ENCODE data around the gene ARHGEF28. TPM values are rescaled to one million over a fixed set of nuclear protein-coding genes. Genes with fewer than 3 reads are reported as not detected.

ARHGEF28 gene
- total and polyA plus RNA-seq, 10 of the 15 experiments (the other 5 are each of a cell fraction or from before 2014, with no cell fraction given), result 0.10 to 0.72 (median 0.22) TPM; not detected in 2

- Histone ChIP-seq H3K4me3 (no peak overlapping the region), H3K9ac (ENCODE audit: control insufficient read depth, insufficient read depth, low read length) (no peak overlapping the region), H3K27me3 (replicated peaks in 1 of 2; ENCODE audit: control insufficient read depth in 2 of 2, insufficient read depth in 2 of 2, low read length in 1 of 2) (no peaks in the 10 kb centered on the region), H4K20me1 (ENCODE audit: control insufficient read depth, insufficient read depth) (no peaks in the 10 kb centered on the region), H3K4me1 (ENCODE audit: control insufficient read depth, insufficient read depth, low read length) (no peaks in the 10 kb centered on the region), H3K79me2 (ENCODE audit: control insufficient read depth, insufficient read depth, low read length) (no peaks in the 10 kb centered on the region), H2AFZ (ENCODE audit: control insufficient read depth, low read depth, low read length) (no peak overlapping the region), H3K9me3 (replicated peaks; ENCODE audit: control insufficient read depth, insufficient read depth, low read length) (no peaks in the 10 kb centered on the region), H3K36me3 (ENCODE audit: control insufficient read depth in 2 of 2, insufficient read depth in 2 of 2, low read length in 1 of 2) (no peaks in the 10 kb centered on the region), H3K4me2 (ENCODE audit: control insufficient read depth, insufficient read depth) (no peak overlapping the region), H3K27ac (ENCODE audit: control insufficient read depth, insufficient read depth) (no peak overlapping the region)
- ChIA-PET SMC1A (ENCODE audit: uncharacterized antibody, unreplicated experiment) (interaction anchor here (4.2 kb wide), 1 partner anchor 190 kb away, joined by 34 read pairs; no protein-coding TSS in a partner anchor), POLR2A (no interaction called here), CTCF (interaction anchor here (3.4 to 4.8 kb wide), 2 partner anchors 10 to 190 kb away, joined by 12 to 38 read pairs; no protein-coding TSS in a partner anchor), RAD21 (ENCODE audit: unreplicated experiment) (no interaction called here)
- 17% methylated on average over 6 of the region's 6 CpGs for WGBS (ENCODE audit: insufficient coverage, insufficient replicate concordance, low lambda C conversion rate, missing lambda C conversion rate)
- no peak for DNase-seq (ENCODE audit: low read depth, low spot score)
- in situ Hi-C loops (cut with MboI) (no loop called here), intact Hi-C loops (cut with micrococcal nuclease; ENCODE audit: unreplicated experiment) (no loop called here)
- BruUV-seq (replicated peaks), result no TSS peak
- FAIRE-seq, result no peak
- no peak for ATAC-seq
- TF ChIP-seq, protein P1, sequence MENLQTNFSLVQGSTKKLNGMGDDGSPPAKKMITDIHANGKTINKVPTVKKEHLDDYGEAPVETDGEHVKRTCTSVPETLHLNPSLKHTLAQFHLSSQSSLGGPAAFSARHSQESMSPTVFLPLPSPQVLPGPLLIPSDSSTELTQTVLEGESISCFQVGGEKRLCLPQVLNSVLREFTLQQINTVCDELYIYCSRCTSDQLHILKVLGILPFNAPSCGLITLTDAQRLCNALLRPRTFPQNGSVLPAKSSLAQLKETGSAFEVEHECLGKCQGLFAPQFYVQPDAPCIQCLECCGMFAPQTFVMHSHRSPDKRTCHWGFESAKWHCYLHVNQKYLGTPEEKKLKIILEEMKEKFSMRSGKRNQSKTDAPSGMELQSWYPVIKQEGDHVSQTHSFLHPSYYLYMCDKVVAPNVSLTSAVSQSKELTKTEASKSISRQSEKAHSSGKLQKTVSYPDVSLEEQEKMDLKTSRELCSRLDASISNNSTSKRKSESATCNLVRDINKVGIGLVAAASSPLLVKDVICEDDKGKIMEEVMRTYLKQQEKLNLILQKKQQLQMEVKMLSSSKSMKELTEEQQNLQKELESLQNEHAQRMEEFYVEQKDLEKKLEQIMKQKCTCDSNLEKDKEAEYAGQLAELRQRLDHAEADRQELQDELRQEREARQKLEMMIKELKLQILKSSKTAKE (IDR thresholded peaks at IDR 0.05; ENCODE audit: low read depth, poor library complexity, severe bottlenecking), result no peak
- TF ChIP-seq BMI1 (IDR thresholded peaks at IDR 0.05; ENCODE audit: borderline replicate concordance) (no peak), SUPT20H (IDR thresholded peaks at IDR 0.05; ENCODE audit: borderline replicate concordance, control insufficient read depth, low read depth, low read length) (no peak), RAD51 (IDR thresholded peaks at IDR 0.05) (no peak), MEF2A (IDR thresholded peaks at IDR 0.05; ENCODE audit: insufficient read depth, low read depth, low read length) (no peak), CBFB (IDR thresholded peaks at IDR 0.05; ENCODE audit: low read depth) (no peak), IKZF1 (conservative IDR thresholded peaks at IDR 0.05) (no peak), ZZZ3 (IDR thresholded peaks at IDR 0.05; ENCODE audit: control insufficient read depth, insufficient read length, low read depth) (no peak), IRF3 (IDR thresholded peaks at IDR 0.05) (no peak), YBX1 (IDR thresholded peaks at IDR 0.05) (no peak), LARP7 (IDR thresholded peaks at IDR 0.05) (no peak), TBL1XR1 (IDR thresholded peaks at IDR 0.05; ENCODE audit: low read depth, low read length) (no peak), CHD4 (IDR thresholded peaks at IDR 0.05) (no peak), TCF7 (IDR thresholded peaks at IDR 0.05; ENCODE audit: borderline replicate concordance) (no peak)
- TF ChIP-seq, protein P2, sequence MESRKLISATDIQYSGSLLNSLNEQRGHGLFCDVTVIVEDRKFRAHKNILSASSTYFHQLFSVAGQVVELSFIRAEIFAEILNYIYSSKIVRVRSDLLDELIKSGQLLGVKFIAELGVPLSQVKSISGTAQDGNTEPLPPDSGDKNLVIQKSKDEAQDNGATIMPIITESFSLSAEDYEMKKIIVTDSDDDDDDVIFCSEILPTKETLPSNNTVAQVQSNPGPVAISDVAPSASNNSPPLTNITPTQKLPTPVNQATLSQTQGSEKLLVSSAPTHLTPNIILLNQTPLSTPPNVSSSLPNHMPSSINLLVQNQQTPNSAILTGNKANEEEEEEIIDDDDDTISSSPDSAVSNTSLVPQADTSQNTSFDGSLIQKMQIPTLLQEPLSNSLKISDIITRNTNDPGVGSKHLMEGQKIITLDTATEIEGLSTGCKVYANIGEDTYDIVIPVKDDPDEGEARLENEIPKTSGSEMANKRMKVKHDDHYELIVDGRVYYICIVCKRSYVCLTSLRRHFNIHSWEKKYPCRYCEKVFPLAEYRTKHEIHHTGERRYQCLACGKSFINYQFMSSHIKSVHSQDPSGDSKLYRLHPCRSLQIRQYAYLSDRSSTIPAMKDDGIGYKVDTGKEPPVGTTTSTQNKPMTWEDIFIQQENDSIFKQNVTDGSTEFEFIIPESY (IDR thresholded peaks at IDR 0.05), result no peak
- TF ChIP-seq, protein P3, sequence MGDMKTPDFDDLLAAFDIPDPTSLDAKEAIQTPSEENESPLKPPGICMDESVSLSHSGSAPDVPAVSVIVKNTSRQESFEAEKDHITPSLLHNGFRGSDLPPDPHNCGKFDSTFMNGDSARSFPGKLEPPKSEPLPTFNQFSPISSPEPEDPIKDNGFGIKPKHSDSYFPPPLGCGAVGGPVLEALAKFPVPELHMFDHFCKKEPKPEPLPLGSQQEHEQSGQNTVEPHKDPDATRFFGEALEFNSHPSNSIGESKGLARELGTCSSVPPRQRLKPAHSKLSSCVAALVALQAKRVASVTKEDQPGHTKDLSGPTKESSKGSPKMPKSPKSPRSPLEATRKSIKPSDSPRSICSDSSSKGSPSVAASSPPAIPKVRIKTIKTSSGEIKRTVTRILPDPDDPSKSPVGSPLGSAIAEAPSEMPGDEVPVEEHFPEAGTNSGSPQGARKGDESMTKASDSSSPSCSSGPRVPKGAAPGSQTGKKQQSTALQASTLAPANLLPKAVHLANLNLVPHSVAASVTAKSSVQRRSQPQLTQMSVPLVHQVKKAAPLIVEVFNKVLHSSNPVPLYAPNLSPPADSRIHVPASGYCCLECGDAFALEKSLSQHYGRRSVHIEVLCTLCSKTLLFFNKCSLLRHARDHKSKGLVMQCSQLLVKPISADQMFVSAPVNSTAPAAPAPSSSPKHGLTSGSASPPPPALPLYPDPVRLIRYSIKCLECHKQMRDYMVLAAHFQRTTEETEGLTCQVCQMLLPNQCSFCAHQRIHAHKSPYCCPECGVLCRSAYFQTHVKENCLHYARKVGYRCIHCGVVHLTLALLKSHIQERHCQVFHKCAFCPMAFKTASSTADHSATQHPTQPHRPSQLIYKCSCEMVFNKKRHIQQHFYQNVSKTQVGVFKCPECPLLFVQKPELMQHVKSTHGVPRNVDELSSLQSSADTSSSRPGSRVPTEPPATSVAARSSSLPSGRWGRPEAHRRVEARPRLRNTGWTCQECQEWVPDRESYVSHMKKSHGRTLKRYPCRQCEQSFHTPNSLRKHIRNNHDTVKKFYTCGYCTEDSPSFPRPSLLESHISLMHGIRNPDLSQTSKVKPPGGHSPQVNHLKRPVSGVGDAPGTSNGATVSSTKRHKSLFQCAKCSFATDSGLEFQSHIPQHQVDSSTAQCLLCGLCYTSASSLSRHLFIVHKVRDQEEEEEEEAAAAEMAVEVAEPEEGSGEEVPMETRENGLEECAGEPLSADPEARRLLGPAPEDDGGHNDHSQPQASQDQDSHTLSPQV (IDR thresholded peaks at IDR 0.05), result no peak
These were observed 155.2 kb downstream of the ARHGEF28 start for GRCh38 chr5:73781107-73781768.

Data from GM12878 (cell line).